ENCODE data around the gene AACS.
"Not testable (repeated sequence)": the region's sequence is repeated elsewhere in the genome, so short reads cannot be mapped to it uniquely, and the experiment has no call there.

GRCh38 chr12:125141210-125141573, 76.0 kb downstream of the AACS start:
- TF ChIP-seq CTCF, POLR2A (IDR thresholded peaks at IDR 0.05): not testable (repeated sequence)

Data from right lobe of liver (tissue), 4 donors.